Iris pigment epithelial cell (primary cell): ENCODE results near the gene PIGS.

Experiments
- DNase-seq: peaks from one replicate; pipeline ENCODE4 v3.0.0-alpha.2; 2011; ENCODE audit warnings: low read depth

PIGS gene

GRCh38 chr17:28506763-28507487 lies 64.4 kb downstream of the PIGS start:
- DNase-seq = no peak

- DNase-seq = no peak
Measured at GRCh38 chr17:28505986-28506665, 65.2 kb downstream of the PIGS start, which contains the start of gene FOXN1. FOXN1 (plus strand) TSS chr17:28506348; CDS start chr17:28523970, 17,622 bp downstream.

GRCh38 chr17:28503420-28503819 lies 67.9 kb downstream of the PIGS start:
- no peak for DNase-seq
